T-helper 1 cell treated with Interleukin-12 subunit alpha and Interleukin-12 subunit beta and Interleukin-4 antibody, amounts not matched to agents 30 μg/mL and 1 μg/mL, for 36 hours (primary cell): ENCODE measurements around the gene SURF6.
"Not testable (repeated sequence)": the region's sequence is repeated elsewhere in the genome, so short reads cannot be mapped to it uniquely, and the experiment has no call there.

Source experiments
- H3K27ac Mint-ChIP-seq: one replicate; pipeline ENCODE4 v1.8.0; 2021; ENCODE audit warnings: mild to moderate bottlenecking, mixed read lengths
- H3K27me3 Mint-ChIP-seq: one replicate; pipeline ENCODE4 v1.8.0; 2021; ENCODE audit warnings: low read depth, mixed read lengths
- H3K36me3 Mint-ChIP-seq: one replicate; pipeline ENCODE4 v1.8.0; 2021; ENCODE audit warnings: low read depth, mixed read lengths
- H3K4me1 Mint-ChIP-seq: one replicate; pipeline ENCODE4 v1.8.0; 2021; ENCODE audit warnings: low read depth, mixed read lengths
- H3K4me3 Mint-ChIP-seq: one replicate; pipeline ENCODE4 v1.8.0; 2021; ENCODE audit warnings: mild to moderate bottlenecking, moderate library complexity, mixed read lengths
- H3K9me3 Mint-ChIP-seq: one replicate; pipeline ENCODE4 v1.8.0; 2021; ENCODE audit warnings: mixed read lengths

Gene SURF6

GRCh38 chr9:133332381-133332730 is 3.6 kb downstream of the SURF6 start:
- Mint-ChIP-seq H3K36me3 (peaks cover 20% of the 10 kb centered on the region), H3K27me3 (no peaks in the 10 kb centered on the region), H3K4me3 (no peak overlapping the region), H3K4me1 (peaks cover 16% of the 10 kb centered on the region), H3K27ac (no peak overlapping the region), H3K9me3 (no peaks in the 10 kb centered on the region)

DNA sequence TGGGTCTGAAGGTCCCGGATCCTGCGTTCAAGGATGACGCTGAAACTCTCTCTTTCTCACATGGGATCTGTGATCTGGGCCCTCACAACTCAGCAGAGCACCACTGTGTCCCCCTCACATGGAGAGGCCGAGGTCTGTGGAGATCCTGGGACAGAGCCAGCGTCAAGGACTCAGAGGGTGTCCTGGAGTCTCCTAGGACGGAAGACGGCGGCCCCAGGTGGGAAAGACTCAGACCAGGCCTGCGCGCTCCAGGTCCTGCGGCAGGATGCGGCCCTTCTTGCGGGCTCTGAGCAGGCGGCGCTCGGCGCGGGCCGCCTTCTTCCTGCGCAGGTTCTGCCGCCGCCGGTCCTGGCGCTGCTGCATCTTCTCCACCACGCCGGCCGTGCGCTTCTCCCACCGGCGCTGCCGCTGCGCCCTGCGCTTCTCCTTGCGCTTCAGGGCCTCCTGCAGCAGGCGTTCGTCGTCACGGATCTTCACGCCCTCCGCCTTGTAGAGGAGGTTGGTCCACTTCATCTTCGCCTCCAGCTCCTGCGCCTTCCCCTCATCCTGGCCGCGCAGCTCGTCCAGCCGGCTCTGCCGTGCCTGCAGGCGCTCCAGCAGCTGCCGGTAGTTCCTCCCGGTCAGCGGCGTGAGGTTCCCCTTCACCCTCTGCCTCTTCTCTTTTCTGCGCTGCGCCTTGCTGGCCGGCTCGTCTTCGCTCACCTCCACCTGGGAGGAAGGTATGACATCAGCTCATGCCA is 4.2 kb downstream of the SURF6 start:
- H3K36me3 Mint-ChIP-seq = peaks cover 20% of the 10 kb centered on the region
- H3K27me3 Mint-ChIP-seq = no peaks in the 10 kb centered on the region
- H3K9me3 Mint-ChIP-seq = no peaks in the 10 kb centered on the region
- H3K27ac Mint-ChIP-seq = no peak overlapping the region
- H3K4me3 Mint-ChIP-seq = no peak overlapping the region
- peaks cover 16% of the 10 kb centered on the region for H3K4me1 Mint-ChIP-seq

- Mint-ChIP-seq H3K9me3 (no peaks in the 10 kb centered on the region), H3K4me3 (no peak overlapping the region), H3K36me3 (peaks cover 20% of the 10 kb centered on the region), H3K4me1 (peaks cover 13% of the 10 kb centered on the region), H3K27ac (no peak overlapping the region), H3K27me3 (no peaks in the 10 kb centered on the region)
Observed at GRCh38 chr9:133331221-133331620, 4.8 kb downstream of the SURF6 start.

- not testable (repeated sequence) for H3K9me3 Mint-ChIP-seq, H3K4me1 Mint-ChIP-seq, H3K4me3 Mint-ChIP-seq, H3K27me3 Mint-ChIP-seq, H3K27ac Mint-ChIP-seq
- peaks cover 15% of the 10 kb centered on the region for H3K36me3 Mint-ChIP-seq
Observed at GRCh38 chr9:133329306-133330156, 6.5 kb downstream of the SURF6 start.

DNA sequence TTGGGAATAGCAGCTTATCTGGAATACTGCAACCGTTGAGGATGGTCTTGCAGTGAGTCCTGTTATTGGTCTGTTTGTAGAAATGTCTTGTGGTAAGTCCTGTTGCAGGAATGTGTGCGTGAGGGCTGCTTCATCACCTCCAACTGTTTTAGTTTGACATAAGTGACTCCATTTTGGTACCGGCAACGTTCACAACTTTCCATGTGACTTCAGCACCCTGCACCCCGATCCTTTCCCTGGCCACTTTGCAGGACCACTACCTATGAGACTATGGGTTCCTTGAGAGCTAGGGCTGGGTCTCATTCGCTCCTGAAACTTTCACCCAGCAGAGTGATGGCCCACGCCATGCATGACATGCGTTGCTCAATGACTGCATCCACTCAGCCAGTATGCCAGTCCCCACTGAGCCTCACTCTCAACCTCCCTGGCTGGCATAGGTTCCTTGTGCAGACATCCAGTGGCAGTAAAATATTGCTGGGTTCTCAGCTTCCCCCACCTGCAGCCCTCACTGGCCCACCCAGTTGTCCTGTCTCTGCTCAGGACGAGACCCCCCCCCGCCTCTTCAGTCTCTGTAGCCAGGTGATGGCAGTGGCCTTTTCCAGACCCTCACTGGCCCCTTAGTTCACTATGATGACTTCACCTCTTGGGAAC is 8.0 kb downstream of the SURF6 start:
- Mint-ChIP-seq H3K27me3 (no peaks in the 10 kb centered on the region), H3K9me3 (no peaks in the 10 kb centered on the region), H3K27ac (no peak overlapping the region), H3K36me3 (peaks cover 6% of the 10 kb centered on the region), H3K4me1 (peaks cover 2% of the 10 kb centered on the region), H3K4me3 (no peak overlapping the region)

DNA sequence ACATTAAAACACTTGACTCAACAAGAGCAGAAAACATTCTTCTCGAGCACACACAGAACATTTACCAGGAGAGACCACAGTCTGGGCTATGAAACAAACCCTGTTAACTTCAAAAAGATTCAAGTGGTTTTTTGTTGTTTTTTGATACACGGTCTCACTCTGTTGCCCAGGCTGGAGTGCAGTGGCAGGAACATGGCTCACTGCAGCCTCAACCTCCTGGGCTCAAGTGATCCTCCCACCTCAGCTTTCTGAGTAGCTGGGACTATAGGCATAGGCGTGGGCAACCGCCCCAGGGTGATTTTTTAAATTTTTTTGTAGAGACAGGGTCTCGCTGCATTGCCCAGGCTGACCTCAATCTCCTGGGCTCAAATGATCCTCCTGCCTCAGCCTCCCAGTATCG is 9.0 kb downstream of the SURF6 start:
- not testable (repeated sequence) for H3K4me3 Mint-ChIP-seq, H3K27ac Mint-ChIP-seq, H3K9me3 Mint-ChIP-seq, H3K4me1 Mint-ChIP-seq, H3K27me3 Mint-ChIP-seq, H3K36me3 Mint-ChIP-seq

- Mint-ChIP-seq H3K4me1 (no peaks in the 10 kb centered on the region), H3K4me3 (no peak overlapping the region), H3K36me3 (no peaks in the 10 kb centered on the region), H3K27ac (no peak overlapping the region), H3K9me3 (no peaks in the 10 kb centered on the region), H3K27me3 (no peaks in the 10 kb centered on the region)
Observed at GRCh38 chr9:133323991-133324703, 11.8 kb downstream of the SURF6 start.

DNA sequence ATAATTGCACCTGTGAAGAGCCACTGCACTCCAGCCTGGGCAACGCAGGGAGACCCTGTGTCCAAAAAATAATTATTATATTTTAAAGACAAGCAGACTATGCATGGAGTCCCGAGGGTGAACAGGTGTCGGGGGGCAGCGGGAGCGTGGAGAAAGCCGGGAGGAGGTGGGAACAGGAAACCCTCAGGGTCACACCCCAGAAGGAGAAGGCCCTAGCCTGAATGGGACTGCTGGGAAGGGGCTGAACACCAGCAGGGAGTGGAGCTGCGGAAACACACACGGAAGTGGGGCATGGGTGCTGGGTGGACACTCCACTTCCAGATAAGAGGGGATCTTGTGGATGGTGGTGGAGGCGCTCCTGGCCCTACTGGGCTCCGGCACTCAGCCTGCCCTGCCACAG is 12.8 kb downstream of the SURF6 start:
- Mint-ChIP-seq H3K27me3 (no peaks in the 10 kb centered on the region), H3K27ac (no peak overlapping the region), H3K4me1 (no peaks in the 10 kb centered on the region), H3K36me3 (no peaks in the 10 kb centered on the region), H3K9me3 (no peaks in the 10 kb centered on the region), H3K4me3 (no peak overlapping the region)

- no peak overlapping the region for H3K4me3 Mint-ChIP-seq
- no peaks in the 10 kb centered on the region for H3K27me3 Mint-ChIP-seq
- H3K36me3 Mint-ChIP-seq = no peaks in the 10 kb centered on the region
- H3K27ac Mint-ChIP-seq = no peak overlapping the region
- H3K4me1 Mint-ChIP-seq = no peaks in the 10 kb centered on the region
- H3K9me3 Mint-ChIP-seq = no peaks in the 10 kb centered on the region
Observed at GRCh38 chr9:133322701-133323100, 13.3 kb downstream of the SURF6 start.

- Mint-ChIP-seq H3K4me1 (no peaks in the 10 kb centered on the region), H3K9me3 (no peaks in the 10 kb centered on the region), H3K27me3 (no peaks in the 10 kb centered on the region), H3K36me3 (no peaks in the 10 kb centered on the region), H3K27ac (no peak overlapping the region), H3K4me3 (no peak overlapping the region)
Observed at GRCh38 chr9:133321411-133321935, 14.5 kb downstream of the SURF6 start.

- Mint-ChIP-seq H3K27ac (no peak overlapping the region), H3K36me3 (no peaks in the 10 kb centered on the region), H3K27me3 (no peaks in the 10 kb centered on the region), H3K9me3 (no peaks in the 10 kb centered on the region), H3K4me1 (no peaks in the 10 kb centered on the region), H3K4me3 (no peak overlapping the region)
Observed at GRCh38 chr9:133320421-133320881, 15.5 kb downstream of the SURF6 start.

DNA sequence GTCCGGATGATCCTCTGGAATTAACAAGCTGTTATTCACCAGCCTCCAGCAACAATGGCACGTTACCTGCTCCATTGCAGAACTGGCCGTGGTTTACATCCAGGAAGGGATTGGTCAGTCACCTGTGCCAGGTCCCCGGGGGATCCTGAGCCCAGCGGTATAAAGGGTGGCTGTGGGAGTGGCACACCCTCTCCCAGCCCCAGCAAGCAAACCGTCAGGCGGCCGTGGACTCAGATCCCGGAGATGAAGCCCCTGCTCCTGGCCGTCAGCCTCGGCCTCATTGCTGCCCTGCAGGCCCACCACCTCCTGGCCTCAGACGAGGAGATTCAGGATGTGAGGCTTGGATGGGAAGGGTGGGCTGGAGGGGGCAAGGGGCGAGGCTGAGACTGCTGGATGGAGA is 18.4 kb downstream of the SURF6 start:
- H3K4me3 Mint-ChIP-seq, H3K27ac Mint-ChIP-seq, H3K27me3 Mint-ChIP-seq, H3K36me3 Mint-ChIP-seq, H3K9me3 Mint-ChIP-seq, H3K4me1 Mint-ChIP-seq: not testable (repeated sequence)

DNA sequence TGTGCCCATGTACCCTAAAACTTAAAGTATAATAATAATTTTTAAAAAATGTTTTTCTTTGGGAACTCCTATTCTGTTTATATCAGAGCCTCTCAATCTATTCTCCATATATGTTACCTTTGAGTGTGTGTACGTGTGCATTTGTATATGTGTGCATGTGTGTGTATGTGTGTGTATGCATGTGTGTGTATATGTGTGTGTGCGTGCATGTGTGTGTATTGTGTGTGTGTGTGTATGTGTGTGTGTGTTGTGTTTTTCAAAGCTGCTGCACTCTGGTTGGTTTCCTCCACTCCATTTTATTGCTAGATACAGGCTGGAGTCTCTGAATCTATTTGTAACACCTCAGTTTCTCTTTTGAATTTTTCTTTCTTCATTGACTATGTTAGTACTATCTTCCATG is 20.0 kb downstream of the SURF6 start:
- H3K4me3 Mint-ChIP-seq = no peak overlapping the region
- no peaks in the 10 kb centered on the region for H3K9me3 Mint-ChIP-seq
- no peak overlapping the region for H3K27ac Mint-ChIP-seq
- no peaks in the 10 kb centered on the region for H3K4me1 Mint-ChIP-seq
- H3K36me3 Mint-ChIP-seq = no peaks in the 10 kb centered on the region
- H3K27me3 Mint-ChIP-seq = no peaks in the 10 kb centered on the region

GRCh38 chr9:133309608-133310007 is 26.4 kb downstream of the SURF6 start:
- no peak overlapping the region for H3K27ac Mint-ChIP-seq
- H3K4me1 Mint-ChIP-seq = no peaks in the 10 kb centered on the region

More at GRCh38 chr9:133309608-133310007, 26.4 kb downstream of the SURF6 start:
- Mint-ChIP-seq H3K4me3 (no peak overlapping the region), H3K9me3 (no peaks in the 10 kb centered on the region), H3K27me3 (peaks cover 8% of the 10 kb centered on the region), H3K36me3 (no peaks in the 10 kb centered on the region)
